HG03565 (cell line): Measurements from ENCODE around the gene NFIA.

ENCODE experiments used
- ATAC-seq: cut with Tn5 transposase; IDR thresholded peaks from one replicate; pipeline ENCODE4 v1.9.1; 2021; ENCODE audit warnings: mild to moderate bottlenecking, moderate library complexity; ENCODE audit not compliant: unreplicated experiment

NFIA gene

DNA sequence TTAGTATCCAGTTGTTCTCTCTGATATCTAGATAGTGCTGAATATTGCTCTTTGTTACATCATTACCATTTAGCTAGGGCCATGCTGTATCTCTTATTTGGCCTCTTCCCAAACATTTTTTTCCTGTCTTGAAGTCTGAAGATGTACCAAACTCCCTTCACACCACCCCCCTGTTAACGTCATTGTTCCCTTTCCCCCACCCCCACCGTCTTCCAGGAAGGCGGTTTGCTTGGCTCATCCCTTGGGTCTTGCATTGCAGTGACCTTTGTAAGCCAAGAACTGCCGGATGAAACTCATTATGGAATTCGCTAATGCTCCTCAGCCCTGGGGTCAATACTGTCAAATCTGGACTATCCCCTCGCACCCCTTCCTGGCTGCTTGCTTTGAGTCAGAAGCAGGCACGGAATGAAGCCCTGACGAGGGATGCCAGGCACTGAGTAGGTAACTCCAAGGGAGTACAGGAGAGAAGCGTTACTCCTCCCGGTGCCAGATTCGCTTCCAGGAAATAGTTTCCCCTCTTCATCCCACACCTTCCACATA lies 359.4 kb downstream of the NFIA start:
- no peak for ATAC-seq

DNA sequence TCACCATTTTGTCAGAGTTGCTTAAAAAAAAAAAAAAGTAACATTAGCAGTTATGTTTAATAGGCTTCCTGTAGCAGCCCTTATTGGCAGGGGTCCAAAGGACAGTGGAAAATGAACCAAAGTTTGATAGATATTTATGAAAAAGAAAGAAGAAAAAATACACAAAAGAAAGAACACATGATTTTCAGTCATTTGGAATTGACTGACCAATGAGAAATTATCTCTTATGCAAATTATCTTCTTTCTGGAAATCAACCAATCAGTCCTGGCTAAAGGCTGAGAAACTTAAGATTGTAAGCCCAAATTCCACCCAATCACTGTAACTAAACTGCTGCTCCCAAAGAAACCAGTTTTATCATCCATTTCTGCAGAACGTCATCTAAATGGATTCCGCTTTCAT lies 360.2 kb downstream of the NFIA start:
- ATAC-seq, result no peak

GRCh38 chr1:61444288-61444687 lies 361.9 kb downstream of the NFIA start:
- ATAC-seq, result no peak

DNA sequence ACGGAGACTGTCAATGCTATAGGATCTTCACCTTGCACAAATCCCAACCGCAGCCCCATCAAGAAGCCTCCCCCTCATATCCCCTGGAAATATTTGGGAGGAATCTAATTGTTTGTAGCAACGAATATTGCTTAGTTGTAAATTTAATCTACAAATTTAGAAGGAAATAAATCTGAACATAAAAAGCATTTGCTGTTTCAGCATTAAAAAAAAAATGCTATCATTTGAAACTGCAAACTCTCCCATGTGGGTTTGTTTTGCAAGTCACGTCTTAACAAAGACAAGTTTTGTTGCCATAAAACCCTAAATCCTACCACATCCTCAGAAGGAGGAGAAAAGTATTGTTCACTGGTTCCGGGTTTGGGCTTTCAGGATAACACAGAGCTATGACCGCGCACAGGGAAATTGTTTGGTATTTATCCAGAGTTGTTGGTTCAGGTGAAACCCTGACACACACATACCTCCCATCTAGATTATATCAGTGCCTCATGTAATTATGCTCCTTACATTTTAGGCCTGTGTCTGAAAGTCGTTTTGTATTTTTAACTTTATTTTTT lies 363.0 kb downstream of the NFIA start:
- no peak for ATAC-seq

GRCh38 chr1:61446531-61446991 lies 364.2 kb downstream of the NFIA start:
- ATAC-seq, result no peak

DNA sequence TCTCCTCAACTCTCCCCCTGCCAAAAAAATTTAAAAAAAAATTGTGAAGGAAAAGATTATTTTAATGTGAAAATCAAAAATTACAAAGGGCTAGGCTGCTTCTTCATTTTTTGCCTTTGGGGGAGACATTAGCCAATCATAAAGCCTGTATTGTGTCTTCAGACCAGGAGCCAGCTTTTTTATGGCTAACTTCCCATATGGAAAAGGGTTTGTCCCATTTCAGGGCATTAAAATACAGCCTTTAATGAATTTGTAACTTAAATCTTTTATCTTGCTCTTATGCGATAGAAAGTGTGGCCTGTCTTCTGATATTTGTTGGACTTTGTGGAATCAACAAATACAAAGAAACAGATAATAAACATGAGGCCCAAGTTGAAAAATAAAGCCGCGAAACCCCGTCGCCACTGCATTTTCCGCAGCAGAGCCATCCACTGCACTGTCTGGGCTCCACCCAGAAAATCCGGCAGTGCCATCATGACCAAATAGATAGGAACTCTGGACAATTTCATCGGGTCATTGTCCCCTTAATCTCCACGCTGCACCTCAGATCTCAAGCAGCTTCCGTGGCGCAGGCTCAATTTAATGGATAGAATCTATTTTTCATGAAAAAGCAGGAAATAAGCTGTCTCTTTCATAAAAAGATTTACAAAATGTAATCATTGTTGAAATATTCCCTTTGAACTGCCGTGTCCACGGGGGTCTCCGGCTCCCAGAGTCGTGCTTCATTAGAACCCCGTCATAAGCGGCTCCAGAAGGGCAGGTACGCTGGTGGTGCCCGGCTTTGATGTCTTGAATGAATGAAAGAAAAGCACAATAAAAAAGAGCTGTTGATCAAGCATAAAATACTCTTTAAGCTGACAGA lies 365.0 kb downstream of the NFIA start:
- no peak for ATAC-seq

DNA sequence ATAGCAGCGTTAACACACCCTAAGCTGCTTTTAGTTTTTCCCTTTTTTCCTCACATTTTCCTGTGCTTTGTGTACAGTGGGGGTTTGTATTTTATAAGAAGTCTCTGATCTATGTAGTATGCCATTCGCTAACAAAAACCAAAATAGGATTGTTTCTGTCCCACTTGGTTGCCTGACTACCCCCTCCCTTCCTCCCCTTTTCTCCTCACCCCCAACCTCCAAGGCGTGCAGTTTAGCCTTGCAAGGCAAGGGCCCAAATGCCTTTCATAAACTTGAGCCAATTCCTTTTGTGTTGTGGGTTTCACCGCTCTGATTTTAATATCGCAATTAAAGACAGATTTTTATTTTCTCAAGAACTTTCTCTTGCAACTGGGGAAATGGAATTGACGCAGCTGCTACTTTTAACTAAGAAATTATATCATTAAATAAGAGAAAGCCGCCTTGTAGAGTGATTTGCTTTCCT lies 365.6 kb downstream of the NFIA start:
- no peak for ATAC-seq

DNA sequence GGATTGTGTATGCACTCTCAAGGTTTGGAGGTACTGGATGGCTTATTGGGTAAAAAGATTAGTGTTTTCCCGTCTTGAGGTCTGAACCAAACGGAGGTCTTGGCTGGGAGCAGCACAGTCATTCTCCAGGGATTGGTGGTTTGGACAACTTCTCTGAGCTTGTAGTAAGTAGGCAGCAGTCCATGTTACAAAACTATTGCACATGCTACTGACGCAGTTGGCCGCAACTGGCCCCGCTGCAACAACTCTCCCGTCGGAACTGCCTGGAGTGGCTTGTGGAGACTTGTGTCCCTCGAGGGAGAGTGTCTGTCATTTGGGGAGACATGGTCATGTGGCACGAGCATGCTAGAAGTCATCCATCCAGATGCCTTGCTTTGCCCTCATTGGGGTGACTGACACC lies 366.6 kb downstream of the NFIA start:
- ATAC-seq, result no peak

- ATAC-seq, result no peak
These were observed 367.0 kb downstream of the NFIA start for GRCh38 chr1:61449410-61449809.

DNA sequence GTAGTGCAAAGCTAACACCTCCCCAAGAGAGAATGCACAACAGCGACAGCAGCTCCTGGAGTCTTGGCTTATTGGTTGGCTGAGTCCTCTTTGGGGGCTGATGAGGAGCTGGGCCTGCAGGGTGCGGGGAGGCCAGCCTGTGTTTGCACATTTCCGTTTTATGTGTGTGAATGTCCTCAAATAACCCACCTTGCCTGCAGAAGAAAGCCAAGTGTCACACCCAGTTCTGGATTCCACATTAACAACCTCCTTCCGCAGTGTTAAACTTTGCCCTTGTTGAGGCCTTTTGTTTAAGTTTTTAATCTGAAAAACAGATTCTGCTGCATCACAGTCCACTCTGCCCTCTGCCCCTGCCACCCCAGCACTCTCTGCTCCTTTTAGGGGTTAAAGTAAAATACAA lies 368.1 kb downstream of the NFIA start:
- no peak for ATAC-seq

- ATAC-seq, result no peak
These were observed 368.7 kb downstream of the NFIA start for GRCh38 chr1:61450872-61451571.

DNA sequence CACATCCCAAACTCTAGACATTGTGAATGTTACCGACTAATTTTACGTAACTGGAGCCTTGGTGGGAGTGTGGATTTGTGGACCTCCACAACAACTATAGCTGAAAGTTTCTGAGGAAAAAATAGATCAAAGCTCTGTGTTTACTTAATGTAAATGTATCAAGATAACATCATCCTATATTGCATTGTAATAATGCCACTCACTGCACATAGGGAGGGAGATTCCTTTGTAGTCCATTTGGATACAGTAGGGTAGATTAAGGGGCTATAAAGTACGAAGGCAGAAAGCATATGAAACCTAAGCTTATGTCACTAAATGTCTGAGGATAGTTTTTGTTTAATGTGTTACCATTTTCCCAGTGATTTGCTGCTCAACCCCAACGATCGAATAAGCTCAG lies 369.2 kb downstream of the NFIA start:
- ATAC-seq, result no peak

GRCh38 chr1:61452176-61453035 lies 370.0 kb downstream of the NFIA start:
- no peak for ATAC-seq

DNA sequence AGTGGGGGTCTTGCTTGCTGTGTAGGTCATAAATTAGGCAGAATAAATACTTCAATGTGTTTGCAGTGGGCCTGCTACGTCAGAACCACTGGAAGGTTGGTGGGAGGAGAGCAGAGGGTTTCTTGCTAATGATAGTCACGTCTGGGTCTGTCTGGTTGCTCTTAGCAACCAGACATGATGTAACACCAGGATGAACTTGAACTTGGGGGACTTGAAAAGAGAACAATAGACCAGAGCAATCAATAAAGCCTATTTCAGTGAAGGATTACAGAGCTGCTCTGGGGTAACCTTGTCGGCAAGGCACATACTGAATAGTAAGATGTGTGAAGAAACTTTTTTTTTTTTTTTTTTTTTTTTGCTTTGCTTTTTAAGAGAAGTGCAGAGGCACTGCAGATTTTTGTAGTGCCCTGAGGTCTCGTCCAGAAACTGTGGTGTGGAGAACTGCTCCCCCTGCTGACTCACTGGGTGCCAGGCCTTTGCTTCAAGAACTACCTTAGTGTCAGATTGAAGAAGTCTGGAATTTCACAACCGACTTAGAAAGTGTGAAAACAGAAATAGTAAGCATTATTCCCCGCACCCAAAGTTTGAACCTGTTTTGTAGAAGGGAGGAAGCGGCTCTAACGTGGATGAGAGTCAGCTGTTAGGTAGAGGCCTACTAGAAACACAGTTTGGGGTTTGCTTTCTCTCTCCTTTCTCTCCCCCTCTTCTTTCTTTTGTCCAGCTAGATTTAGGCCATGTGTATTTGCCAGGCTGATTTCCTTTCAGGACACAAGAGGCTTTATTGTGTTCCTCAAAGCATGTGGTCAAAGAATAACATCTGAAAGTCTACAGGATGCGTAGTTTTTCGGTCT lies 371.0 kb downstream of the NFIA start:
- peak; percentile 75 for ATAC-seq

DNA sequence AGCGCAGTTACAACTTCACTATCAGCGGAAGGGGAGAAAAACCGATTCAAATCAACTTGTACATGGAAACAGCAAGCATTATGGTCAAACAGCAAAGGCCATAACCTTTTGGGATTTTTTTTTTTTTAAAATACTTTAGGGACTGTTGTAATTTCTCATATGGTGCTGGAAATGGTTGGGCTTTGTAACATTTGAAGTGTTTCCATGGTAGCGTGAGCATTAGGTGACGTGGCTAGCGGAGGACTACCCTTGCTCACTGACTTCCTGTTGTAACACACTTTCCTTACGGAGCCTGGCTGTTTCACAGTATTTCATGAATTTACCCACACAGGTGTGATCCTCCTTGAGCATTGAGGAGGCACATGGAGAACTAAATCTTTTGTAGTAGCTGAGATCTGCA lies 373.0 kb downstream of the NFIA start:
- ATAC-seq, result no peak

- no peak for ATAC-seq
These were observed 375.2 kb downstream of the NFIA start for GRCh38 chr1:61457526-61458040.

DNA sequence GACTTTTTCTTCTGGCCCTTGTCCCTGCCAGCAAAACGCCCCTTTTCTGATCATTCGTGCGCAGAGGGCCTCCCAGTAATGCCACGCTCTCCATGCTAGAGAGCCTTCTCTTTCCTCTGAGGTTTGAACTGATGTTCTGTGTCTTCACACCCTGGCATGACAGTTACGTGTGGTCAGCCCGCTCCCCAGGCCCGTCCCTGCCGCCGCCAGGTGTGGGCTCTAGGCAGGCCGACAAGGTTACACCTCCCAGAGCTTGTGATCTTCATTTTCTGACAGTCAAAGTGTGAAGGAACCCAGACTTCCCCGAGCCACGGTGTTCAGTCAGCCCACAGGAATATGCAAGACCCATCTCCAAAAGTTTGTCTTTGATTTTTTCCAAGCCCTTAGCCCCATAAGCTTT lies 377.0 kb downstream of the NFIA start:
- no peak for ATAC-seq

DNA sequence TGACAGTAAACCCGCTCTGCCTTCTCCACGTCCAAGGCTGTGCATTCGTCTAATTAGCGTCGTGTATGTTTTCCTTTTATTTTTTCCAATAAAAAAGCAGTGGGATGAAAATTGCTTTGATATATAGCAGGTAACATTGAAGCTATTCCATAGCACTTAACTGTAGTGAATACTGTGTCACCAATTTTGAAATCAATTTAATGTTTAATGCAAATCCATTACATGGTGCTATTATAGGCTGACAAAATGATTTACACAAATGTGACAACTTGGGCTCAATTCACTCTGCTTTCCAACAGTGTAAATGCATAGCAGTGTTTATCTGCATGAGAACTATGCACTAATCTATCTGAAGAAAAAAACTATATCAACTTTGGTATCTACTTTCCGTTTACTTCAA lies 377.8 kb downstream of the NFIA start:
- ATAC-seq, result no peak
